Measurements from ENCODE around the gene PRTN3. TPM values are rescaled to one million over a fixed set of nuclear protein-coding genes. Genes with fewer than 3 reads are reported as not detected.

PRTN3 gene
- total and polyA plus RNA-seq, 2 of the 4 experiments (the other 2 are of a cell fraction): not detected

DNA sequence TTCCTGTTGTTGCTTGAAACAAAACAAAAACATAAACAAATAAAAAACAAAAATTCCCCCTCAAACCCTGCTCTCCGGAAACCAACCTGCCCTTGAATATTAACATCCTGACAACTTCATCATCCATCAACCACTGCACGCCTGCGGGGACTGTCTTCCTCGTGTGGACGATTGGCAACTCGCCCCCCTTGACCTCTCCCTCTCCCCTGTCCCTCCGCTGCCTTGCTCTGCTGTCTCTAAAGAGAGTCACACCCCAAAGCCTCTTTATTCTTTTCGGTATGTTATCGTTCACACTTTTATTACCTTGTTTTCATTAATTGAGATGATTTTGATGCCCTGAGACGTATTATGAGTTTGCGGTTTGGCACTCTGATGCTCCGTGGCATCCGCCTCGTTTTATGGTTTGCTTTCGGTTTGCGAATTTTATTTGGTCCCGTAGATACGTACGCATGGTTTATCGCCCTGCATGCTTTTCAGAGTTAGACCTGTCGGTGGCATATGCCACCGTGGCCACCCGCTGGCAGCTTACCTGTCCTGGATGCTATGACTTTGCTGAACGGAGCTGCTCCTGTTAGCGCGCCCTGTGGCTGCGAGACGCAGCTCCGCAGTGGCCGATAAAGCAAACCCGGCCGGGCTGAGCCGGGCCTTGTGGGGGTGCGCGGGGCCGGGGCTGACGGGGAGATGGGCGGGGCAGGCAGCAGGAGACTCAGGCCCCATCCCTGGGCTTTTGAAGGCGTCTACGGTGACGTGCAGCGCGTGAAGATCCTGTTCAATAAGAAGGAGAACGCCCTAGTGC lies 33.0 kb upstream of the PRTN3 start:
- dilution Hi-C loops (cut with HindIII; ENCODE audit: low sequenced_read_pairs, unreplicated experiment) (no loop called here), intact Hi-C loops (cut with micrococcal nuclease) (no loop called here), in situ Hi-C loops (cut with MboI; ENCODE audit: low sequenced_read_pairs) (no loop called here)
- 93% methylated on average over 25 of the region's 44 CpGs; no CpG with 5 or more reads in 1 of the 2 experiments for WGBS, 2 experiments (ENCODE audit: extremely low coverage in 2 of 2, insufficient read length in 1 of 2)
- no peaks in the 10 kb centered on the region for H3K9me3 ChIP-seq (ENCODE audit: control insufficient read depth, insufficient read depth, low read length)
- H3K4me2 ChIP-seq (ENCODE audit: low read depth, low read length): no peak overlapping the region
- H3K14ac ChIP-seq (replicated peaks; ENCODE audit: low read depth, low read length): no peak overlapping the region
- H3K4me3 ChIP-seq (ENCODE audit: insufficient read depth, low read depth, low read length): no peak overlapping the region
- H3K18ac ChIP-seq (ENCODE audit: low read depth, low read length): no peak overlapping the region
- DNase-seq (no peak), ATAC-seq (ENCODE audit: low read depth) (no peak)
- no peak overlapping the region for H2BK5ac ChIP-seq (ENCODE audit: low read depth, low read length, poor library complexity, severe bottlenecking)
- H3K27ac ChIP-seq (ENCODE audit: insufficient read depth, low read length): no peak overlapping the region
- H4K8ac ChIP-seq (ENCODE audit: low read depth in 2 of 2, low read length in 2 of 2): no peak overlapping the region
- no peak overlapping the region for H4K91ac ChIP-seq (ENCODE audit: insufficient read depth, low read depth, low read length)
- H4K5ac ChIP-seq (ENCODE audit: low read depth, low read length): no peak overlapping the region
- no peak overlapping the region for H2AFZ ChIP-seq (replicated peaks; ENCODE audit: low read length, poor library complexity)
- H3K9ac ChIP-seq (ENCODE audit: low read depth, low read length): no peak overlapping the region
- no peak overlapping the region for H2AK9ac ChIP-seq (replicated peaks; ENCODE audit: low read depth, low read length, poor library complexity)
- H2AK5ac ChIP-seq (ENCODE audit: low read depth, low read length): no peak overlapping the region
- no peaks in the 10 kb centered on the region for H3K9me1 ChIP-seq (ENCODE audit: insufficient read depth, low read length)
- no peak overlapping the region for H2BK15ac ChIP-seq (ENCODE audit: low read depth, low read length)
- no peaks in the 10 kb centered on the region for H3K27me3 ChIP-seq (ENCODE audit: control insufficient read depth, insufficient read depth, low read length)
- TF ChIP-seq CHD1 (IDR thresholded peaks at IDR 0.05; ENCODE audit: low read depth, low read length): no peak
- no peak for TF ChIP-seq MAZ (IDR thresholded peaks at IDR 0.05; ENCODE audit: borderline replicate concordance, low read depth, low read length)
- no peak for TF ChIP-seq RCOR1 (IDR thresholded peaks at IDR 0.05; ENCODE audit: insufficient replicate concordance, low read length)
- TF ChIP-seq BHLHE40 (IDR thresholded peaks at IDR 0.05; ENCODE audit: low read depth, low read length): no peak
- TF ChIP-seq NFE2L2 (IDR thresholded peaks at IDR 0.05; ENCODE audit: low read depth, low read length): no peak
- TF ChIP-seq RAD21 (IDR thresholded peaks at IDR 0.05; ENCODE audit: low read length): no peak
- TF ChIP-seq MAFK (IDR thresholded peaks at IDR 0.05; ENCODE audit: low read depth, low read length): no peak
- peaks cover 90% of the 10 kb centered on the region for H3K36me3 ChIP-seq (ENCODE audit: control insufficient read depth, insufficient read depth, low read length)
- POLR2A ChIA-PET (ENCODE audit: unreplicated experiment): no interaction called here
- H3K23ac ChIP-seq (ENCODE audit: low read depth, low read length): no peak overlapping the region
- H2BK20ac ChIP-seq (ENCODE audit: low read depth, low read length): no peak overlapping the region
- BruUV-seq (replicated peaks): no TSS peak
- no peaks in the 10 kb centered on the region; the same call in 1 of the 2 replicates for H3K4me1 ChIP-seq (ENCODE audit: control insufficient read depth, insufficient read depth, low read length)
- no peak overlapping the region for H2BK120ac ChIP-seq (ENCODE audit: low read depth, low read length)
- CTCF ChIA-PET: no interaction called here
- no peak overlapping the region for H3K4ac ChIP-seq (ENCODE audit: low read depth, low read length)
- H3K79me1 ChIP-seq (ENCODE audit: low read depth in 1 of 2, low read length in 2 of 2): peaks cover 11 to 46% of the 10 kb centered on the region in 2 experiments
- no peak overlapping the region for H3K56ac ChIP-seq (ENCODE audit: extremely low read depth, insufficient read depth, low read length)
- H4K20me1 ChIP-seq (ENCODE audit: insufficient read depth, low read length): peaks cover 82% of the 10 kb centered on the region
